Mesenteric fat pad (tissue), 1 donor: ENCODE results near the gene SORCS2. TPM values are rescaled to one million over a fixed set of nuclear protein-coding genes. Genes with fewer than 3 reads are reported as not detected.

Experiments used
- DNase-seq: peaks from one replicate; pipeline ENCODE4 v3.0.0-alpha.2; 2020; ENCODE audit warnings: low spot score
- total RNA-seq: library from RNA; stranded (reverse); fragmentation: NEBNext Ultra II Directional; extraction: Animal tissue kit (Norgen Biotek cat#: 25700); gene quantifications from one replicate; pipeline ENCODE4 v1.2.1, GENCODE V29; 2021
- donor health status: DM: yes; HTN: yes; CAD: no.

Gene SORCS2
- total RNA-seq, 1 donor from 2014 or later: 1.9 TPM

DNA sequence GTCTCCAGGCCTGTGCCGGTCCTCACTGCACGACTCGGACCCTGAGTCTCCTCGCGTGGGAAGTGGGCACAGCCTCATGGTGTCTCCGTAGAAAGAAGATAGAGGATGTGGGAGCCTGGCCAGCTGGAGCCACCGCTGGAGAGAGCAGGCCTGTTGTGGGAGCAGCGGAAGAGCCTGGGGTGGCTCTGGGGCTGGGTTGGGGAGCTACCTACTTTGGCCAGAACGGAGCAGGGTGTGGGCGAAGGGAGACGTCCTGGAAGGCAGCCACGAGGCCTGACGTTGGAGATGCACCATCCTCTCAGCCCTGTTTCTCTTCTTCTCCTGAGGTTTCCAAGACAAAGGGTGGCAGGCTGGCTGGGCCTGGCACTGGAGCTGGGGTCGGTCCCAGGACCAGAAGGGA is 93.8 kb downstream of the SORCS2 start:
- DNase-seq: no peak

DNA sequence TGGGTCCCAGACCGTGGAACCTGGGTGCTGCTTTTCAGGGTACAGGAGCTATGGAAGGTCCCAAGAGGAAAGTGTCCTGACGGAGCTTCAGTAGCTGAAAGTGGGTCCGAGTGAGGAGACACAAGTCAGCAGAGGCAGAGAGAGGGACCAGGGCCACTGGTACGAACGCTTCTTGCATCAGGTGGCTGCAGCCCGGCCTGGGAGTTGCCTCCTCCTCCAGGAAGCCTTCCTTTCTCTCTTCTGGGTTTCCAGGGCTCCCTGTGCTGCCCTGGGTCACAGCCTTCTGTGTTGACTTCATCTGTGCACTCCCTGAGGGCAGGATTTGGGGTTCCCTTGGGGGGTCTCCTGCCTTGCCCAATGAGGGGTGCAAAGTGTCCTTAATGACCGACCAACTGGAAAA is 94.5 kb downstream of the SORCS2 start:
- no peak for DNase-seq

DNA sequence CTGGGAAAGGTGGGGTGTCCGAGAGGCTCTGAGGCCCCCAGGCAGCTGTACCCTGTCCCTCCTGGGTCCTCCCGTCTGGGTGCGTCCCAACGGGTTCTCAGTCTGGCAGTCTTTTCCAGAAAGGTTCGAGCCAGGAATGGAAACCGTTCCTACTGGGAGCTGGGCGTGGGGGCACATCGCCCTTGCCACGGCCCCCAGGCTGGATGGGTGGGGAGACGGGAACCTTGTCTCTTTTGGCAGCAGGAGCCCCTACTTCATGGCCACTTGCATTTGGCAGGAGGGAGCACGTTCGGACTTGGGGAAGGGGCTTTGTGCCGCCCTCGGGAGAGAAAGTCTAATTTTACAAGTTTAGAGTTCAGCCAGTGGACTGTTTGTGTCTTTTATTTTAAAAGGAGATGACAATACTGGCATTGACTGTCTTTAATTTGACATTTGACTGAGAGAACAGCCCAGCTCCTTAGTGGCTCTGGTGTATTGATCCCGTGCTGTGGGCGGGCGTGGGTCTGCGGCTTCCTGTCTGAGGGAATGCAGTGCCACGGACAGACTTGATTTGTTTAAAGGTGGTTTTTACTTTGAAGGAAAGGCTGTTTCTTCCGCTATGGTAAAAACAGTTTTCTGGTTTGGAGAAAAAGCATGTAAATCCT is 95.1 kb downstream of the SORCS2 start:
- no peak for DNase-seq

DNA sequence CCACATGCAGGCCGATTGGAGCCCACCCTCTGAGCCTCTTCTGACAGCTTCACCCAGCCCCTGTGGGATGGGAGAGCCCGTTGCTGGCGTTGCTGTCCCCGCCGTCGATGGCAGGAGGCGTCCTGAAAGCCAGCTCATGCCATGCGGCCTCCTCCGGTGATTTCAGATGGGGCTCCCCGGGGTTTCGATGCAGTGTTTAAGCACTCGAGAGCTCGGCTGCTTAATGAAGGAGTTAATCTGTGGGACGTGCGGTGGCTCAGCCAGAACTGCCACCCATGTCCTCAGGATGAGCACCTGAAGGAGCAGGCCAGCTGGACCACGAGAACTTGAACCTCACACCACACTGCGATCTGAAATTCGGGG is 95.6 kb downstream of the SORCS2 start:
- no peak for DNase-seq

DNA sequence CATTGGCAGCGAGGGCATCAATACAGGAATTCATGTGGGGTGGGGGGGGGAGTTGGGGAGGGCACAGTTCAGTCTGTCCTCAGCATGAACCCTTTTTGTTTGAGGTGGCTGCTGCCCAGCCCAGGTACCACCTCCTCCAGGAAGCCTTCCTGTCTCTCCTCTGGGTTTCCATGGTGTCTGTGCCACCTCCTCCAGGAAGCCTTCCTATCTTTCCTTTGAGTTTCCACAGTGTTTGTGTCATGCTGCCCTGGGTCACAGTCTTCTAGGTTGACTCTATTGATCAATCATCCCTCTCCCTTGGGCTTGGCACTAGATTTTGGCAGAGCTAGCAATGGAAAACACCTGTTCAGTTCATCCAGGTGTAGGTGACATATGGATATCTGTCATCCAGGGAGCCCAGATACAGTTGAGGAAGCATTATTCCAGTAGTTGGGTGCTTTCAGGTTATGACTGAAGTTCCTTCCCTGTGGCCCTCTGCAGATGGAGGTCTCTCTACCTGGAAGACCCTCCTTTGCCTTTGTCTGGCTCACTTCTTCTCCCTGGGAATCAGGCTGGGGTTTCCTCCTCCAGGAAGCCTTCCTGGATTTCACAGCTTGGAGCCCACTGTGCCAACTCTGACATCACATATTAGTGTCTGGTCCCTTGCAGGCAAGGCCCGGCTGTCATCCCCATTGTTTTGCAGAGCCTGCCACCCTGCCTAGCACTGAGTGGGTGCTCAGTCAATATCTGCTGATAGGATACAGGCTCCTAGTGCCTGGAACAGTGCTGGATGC is 96.6 kb downstream of the SORCS2 start:
- DNase-seq: no peak

DNA sequence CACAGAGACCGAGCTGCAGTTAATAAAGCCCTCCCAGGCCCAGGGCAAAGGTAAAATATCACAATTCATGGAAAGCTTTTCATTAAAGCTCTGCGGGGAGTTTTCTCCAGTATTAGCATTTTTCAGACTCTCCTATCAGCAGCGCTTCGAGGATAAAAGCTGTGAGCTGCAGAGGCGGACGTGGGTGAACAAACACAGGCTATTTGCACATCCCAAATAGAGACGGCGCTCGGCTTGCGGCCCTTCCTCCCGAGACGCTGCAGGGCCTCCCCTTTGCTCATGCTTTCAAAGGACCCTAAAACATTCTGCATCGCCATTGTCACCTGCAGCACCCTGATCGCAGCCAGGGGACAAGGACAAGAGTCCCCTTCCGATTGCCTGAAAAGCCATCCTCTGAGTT is 97.3 kb downstream of the SORCS2 start:
- no peak for DNase-seq

DNA sequence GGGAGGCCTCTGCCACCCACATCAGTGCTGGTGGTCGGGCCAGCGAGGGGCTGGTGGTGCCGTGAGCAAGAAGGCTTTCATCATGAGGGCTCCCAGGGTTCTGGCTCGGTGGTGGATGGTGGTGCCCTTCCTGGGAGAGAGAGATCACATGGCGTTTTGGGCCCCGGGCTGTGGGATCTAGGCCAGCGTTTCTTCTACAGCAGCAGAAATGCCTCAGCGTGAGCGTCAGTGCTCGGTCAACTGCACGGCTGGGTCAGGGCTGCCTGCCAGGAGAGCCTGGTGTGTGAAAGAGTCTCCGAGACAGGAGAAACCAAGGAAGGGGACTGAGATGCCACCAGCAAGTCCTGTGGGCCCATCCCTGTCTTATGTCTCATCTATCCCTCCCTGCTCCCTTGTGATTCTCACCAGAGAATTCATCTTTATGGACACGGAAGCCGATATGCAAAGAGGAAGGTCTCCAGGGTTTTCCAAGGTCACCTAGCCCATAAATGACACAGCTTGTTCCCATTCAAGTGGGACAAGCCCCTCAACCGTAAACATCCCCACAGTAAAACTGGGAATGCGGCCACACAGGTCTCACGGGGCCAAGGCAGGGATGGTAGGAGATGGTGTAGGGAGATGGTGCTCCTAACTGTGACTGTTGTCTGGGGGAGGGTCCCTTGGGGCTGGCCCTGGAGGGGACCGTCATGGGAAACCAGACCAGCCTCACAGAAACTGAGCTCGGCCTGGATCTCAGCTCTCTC is 99.2 kb downstream of the SORCS2 start:
- DNase-seq: no peak

DNA sequence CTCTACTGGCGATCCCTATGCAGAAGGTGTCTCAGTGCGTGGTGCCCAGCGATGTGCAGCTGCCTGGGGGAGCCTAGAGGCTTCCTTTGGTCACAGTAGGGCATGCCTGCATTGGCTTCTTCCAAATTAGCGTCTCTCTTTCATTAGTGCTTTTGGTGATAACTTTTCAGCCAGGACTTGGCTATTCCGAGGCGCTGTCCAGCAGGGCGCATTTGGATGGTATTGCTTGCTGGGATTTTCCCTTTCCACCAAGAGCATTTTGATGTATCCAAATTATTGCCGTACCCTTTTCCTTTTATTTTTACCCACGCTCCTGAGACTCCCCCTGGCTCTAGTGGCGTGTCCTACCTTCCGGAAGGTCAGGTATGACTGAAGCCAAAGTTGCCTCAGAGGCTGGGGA is 101.4 kb downstream of the SORCS2 start:
- no peak for DNase-seq

DNA sequence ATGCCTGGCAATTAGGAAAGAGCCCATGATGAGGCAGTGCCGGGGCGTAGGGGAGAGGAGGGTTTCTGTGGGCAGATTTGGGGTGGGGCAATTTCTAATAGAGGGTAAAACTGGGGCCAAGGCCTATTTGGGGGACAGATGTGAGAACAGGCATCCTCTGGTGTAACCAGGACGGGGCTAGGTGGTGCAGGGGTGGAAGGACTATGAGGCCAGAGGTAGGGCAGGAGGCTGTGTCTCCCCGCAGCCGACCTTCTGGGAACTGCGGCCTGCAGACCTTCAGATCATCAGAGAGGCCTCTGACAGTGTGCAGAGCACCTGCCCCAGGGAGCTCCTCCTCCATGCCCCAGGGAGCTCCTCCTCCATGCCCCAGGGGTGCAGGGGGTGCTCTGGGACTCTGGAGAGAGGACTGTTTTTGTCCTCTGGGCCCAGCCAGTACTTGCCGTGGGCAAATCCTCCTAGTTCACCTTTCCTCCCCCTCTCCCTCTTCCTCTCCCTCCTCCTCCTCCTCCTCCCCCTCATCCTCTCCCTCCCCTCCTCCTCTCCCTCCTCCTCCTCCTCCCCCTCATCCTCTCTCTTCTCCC is 101.9 kb downstream of the SORCS2 start:
- no peak for DNase-seq

DNA sequence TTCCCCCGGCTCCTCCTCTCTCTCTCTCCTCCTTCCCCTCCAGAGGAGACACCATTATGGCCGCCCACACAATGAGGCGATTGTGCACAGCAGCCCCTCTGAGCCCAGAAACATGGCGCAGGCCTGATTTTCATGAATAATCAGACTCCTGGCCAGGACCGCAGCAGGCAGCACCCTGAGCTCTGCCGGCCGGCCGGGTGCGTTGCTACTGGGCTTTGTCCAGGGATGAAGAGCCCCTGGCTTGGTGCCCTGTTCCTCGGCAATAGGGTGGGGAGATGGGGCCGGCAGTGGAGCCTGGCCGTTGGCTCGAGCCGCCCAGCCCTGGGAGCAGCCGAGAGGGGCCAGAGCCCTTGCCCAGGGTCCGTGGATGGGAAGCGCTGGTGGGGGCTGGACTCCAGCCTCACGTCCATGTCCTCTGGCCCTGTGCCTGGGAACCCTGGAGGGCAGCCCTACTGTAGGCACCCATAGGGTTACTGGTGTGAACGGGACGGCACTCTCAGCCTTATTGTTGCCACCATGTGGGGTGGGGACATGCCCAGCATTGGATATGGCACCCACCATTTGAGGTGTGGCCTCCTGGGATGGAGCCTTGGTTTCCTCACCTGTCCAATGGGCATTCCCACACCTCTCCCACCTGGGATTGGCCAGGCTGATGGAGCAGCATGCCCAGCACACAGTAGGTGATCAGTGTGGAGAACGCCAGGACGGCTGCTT is 103.0 kb downstream of the SORCS2 start:
- DNase-seq: no peak

DNA sequence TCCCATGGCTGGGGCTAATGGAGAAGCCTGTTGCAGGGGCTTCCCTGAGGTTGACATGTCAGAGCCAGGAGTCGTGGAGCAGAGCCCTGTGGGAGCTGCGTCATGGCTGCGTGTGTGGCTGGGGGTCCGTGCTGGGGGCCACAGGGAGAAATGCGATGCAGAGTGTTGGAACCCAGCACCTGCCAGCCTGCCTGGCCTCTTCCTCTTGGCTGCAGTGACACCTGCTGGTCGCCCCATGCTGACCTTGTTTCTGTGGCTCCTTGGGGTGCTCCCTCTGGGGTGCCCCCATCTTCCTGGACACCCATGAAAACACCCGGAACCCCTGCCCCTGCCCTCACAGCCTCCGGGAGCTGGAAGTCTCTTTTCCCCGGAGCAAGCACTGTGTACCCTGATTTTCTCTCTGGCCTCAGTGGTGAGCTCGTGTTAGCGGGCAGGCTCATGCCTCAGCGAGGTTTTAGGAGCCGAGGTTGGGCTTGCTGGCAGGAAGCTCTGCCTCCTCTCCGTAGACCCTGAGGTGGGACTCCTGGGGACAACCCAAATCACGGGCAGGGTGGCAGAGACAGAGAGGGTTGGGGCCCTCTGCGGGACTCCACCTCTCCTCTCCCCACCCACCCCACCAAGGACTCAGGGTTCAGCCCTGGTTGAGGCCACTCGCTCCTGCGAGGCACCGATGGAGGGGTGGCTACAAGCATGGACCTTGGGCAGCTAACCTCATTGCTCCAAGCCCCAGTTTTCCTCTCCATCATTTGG is 103.7 kb downstream of the SORCS2 start:
- no peak for DNase-seq

DNA sequence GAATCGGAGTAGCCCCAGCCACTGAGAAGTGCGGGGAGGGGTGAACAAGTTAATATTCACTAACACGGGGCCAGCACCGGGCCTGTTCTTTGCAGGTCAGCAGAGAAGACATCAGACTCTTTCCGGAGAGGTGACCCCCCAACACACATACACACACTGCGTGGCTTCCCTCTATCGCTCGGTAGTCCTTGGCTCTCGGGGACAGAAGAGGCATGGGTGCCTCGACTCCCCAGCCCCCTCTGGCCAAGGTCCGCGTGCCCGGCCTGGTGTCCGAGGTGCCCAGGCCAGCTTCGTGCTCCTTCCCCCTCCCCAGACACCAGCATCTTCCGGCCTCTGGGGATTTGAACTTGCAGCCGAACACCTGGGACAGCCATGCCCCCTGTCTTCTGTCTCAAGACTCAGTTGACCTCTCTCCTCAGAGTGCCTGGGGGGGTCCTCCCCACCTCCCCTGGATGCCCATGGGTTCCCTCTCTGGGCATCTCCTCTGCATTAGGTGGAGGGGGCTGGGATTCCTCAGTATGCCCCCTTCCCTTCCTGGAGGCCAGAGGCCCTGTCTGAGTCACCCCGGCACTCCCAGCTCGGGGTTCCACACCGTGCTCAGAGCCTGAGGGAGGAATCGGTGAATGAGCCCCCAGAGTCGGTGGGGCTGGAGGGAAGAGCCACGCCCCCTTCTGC is 104.5 kb downstream of the SORCS2 start:
- DNase-seq: no peak

DNA sequence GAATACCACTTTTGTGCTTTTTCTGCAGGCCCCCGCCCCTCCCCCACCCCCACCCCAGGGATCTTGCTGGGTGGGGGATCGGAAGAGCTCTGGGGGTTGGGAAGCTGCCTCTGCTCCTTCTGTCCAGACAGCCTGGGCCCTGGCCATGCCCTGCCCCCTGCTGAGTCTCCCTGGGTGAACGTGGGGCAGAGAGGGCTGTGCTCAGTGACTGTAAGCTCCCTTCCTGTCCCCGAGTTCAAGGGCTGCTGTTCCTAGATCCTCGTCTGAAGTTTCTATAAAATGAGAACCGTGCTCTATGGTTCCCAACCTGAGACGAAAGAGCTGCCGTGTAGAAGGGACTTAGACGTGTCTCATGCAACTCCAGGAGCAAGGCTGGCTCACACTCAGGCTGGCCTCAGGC is 105.0 kb downstream of the SORCS2 start:
- no peak for DNase-seq

DNA sequence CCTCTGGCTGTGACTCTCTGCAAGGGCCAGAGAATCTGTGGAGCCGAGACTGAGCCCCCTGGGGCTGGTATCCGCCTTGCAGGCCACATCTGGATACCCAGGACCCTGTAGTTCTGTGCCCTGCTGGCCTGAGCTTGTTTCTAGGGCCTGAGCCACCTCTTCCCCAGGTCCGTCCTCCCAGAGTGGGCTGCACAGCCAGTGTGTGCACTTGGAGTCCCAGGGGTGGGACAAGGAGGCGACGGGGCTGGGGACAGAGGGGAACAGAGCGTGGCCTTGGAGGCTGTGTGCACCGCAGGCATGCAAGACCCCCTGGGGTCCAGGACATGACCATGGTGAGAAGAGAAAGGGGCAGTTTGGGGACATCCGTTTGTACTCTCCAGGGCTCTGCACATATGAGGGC is 105.5 kb downstream of the SORCS2 start:
- DNase-seq: no peak

DNA sequence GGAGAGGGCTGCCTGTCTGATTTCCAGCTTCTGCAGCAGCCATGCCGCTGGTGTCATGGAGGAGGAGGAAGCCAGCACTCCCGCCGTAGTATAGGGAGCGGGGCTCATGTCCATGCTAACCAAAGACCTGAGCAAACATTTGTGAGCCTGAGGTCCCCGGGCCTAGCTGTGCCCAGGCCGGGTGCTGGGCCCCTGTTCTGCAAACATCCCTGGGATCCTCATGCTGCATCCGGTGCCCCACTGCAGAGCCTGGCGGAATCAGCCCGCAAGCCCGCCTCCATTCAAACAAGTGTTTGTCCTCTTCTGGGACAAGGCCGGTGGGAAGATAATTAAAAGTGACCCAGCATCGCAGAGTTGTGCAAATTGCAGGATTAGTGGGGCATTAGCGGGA is 106.3 kb downstream of the SORCS2 start:
- no peak for DNase-seq

DNA sequence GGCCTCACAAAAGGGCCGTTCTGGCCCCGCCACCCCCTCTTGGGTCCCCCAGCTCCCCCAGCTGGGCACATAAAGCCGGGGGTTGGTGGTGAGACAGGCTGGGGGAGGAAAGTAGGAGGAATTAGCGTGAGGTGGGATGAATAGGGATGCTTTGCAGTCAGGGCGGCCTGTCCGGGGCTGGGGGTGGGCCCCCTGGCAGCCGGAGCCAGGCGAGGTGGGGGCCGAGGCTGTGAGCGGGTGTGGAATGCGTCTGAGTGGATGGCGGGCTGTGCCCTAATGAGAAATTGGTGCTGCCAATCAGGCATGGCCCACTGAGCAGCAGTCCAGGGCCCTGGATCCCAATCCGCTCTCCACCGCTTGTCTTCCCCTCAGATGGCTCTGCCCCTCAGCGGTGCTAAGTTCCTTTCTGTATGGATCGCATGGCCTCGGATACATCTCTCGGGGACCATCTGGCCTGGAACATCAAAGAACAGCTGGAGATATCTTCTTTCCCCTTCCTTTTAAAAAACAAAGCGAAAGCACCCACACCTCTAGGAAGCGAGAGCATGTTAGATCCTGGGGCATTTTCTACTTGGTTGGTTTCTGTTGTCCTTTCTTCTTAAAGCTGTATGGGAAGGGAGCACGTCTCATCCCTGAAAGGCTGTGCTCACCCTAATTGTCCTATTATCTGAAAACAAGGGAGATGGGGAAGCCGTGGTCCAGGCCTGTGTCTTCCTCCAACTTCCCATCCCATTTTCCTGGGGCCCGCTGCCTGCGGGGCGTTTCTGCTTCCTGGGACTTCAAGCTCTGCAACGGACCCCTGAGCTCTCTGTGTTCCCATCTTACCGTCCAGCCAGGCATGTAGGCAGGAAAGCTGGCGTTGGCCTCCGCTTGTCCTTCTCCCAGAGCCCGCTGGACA is 106.9 kb downstream of the SORCS2 start:
- no peak for DNase-seq

DNA sequence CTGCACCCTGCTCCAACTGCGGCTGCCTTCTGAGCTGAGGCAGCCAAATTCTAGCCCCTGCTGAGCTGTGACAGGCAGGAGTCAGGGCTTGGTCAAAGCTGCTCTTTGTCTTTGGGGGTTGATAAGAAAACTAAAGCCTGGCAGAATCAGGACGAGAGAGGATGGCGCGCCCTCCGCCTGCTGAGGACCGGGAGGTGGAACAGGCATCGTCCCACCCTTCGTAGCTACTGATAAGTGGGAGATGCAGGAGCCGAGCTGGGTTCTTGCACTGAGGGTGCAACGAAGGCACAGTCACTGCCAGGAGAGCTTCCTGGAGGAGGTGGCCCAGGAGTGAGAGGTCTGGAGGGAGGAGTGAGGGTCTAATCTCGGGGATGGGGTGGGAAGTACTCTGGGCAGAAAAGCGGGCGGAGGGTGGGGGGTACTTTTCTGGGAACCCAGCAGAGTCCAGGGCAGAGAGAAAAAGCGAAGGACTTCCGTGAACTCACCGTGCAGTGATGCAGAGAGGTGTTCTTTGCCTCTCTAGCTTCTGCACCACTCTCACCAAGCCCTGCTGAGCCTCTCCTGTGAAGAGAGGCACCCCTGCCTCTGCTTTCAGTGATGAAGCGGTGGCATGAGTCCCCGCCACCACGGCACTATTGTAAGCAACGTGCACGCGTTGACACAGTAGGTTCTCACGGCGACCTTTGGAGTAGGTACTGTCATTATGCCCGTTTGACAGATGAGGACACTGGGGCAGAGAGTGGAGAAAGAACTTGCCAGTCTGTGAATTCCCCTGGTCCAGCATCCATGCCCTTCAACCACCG is 107.8 kb downstream of the SORCS2 start:
- no peak for DNase-seq

DNA sequence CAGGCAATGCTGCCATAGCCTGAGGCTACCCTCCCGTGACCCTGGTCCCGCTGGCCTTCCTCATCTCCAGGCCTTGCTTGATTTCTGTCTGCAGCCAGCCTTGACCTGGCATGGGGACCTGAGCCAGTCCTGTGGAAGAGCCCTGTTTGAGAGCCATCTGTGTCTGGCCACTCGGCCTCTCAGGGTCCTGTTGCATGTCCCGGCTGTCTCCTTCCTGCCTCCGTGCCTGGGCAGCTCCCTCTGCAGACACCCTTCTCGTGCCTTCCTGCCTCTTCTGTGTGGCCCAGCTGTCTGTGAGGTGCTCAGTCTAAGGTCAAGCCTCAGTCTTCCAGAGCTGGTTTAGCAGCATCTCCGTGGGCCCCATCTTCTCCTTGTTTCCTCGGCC is 108.4 kb downstream of the SORCS2 start:
- no peak for DNase-seq
